OCI-M2 (cell line): ENCODE measurements around the gene GLIS2.

Source experiments
- DNase-seq: peaks from one replicate; lab custom pipeline; 2025; ENCODE audit not compliant: unreplicated experiment; lab: John Stamatoyannopoulos, UW

GLIS2 gene

DNA sequence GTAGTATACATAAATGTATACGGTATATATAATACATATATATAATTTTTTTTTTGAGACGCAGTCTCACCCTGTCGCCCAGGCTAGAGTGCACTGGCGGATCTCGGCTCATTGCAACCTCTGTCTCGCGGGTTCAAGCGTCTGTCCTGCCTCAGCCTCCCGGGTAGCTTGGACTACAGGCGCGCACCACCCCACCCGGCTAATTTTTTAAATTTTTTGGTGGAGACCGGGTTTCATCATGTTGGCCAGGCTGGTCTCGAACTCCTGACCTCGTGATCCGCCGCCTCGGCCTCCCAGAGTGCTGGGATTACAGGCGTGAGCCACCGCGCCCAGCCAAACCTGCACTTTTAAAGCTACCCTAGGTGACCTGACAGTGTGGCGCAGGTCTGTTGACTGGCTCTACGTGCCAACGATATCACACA is 34.5 kb downstream of the GLIS2 start:
- DNase-seq, result no peak

DNA sequence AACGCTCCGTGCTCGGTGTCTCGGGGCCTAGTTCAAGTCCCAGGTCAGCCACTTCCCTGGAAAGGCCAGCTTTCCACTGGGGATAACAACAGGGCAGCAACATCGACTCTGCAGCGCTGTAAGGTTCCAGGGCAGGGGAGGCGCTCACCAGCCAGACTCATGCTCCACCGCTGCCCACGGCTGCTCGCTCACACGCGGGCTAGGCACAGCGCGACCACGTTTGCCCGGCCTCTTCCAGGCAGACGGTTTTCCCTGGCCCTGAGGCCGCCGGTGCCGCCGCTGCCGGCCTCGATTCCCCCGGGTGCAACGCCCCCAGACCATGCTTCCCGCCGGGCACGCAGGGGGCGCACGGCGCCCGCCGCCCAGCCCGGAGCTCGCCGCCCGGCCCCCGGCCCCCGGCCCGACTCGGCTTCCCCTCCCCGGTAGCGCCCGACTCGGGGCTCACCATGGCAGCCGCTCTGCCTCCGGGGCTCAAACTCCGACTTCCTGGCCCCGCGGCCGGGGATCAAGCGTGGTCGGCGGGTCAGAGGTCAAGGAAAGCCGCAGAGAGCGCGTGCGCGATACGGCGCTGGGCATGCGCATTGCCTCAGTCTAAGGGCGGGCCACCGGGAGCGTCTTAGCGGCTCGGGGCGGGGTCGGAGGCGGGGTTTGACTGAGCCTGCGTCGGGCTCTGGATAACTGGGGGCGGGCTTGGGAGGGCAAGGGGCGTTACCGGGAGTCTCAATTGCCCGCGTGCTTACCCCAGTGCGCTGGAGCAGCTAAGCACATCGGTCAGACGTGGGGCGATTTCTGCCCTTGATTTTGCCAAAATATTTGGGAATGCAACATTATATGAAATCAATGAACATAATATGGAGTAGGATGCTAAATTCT is 35.2 kb downstream of the GLIS2 start, which contains the start of gene PAM16:
Gene PAM16 (minus strand): TSS at position 535 of the 873 bp plus-strand sequence. CDS start 87 bp downstream, at position 448.
- peak; percentile 45 for DNase-seq

DNA sequence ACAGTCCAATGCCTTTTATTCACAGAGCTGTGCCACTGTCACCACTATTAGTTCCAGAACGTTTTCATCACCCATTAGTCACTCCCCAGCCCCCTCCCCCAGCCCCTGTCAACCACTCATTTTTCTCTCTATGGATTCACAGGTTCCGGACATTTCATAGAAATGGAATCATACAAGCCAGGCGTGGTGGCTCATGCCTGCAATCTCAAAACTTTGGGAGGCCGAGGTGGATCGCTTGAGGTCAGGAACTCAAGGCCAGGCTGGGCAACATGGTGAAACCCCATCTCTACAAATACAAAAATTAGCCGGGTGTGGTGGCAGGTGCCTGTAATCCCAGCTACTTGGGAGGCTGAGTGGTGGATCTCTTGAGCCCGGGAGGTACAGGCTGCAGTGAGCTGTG is 36.0 kb downstream of the GLIS2 start:
- DNase-seq, result no peak

DNA sequence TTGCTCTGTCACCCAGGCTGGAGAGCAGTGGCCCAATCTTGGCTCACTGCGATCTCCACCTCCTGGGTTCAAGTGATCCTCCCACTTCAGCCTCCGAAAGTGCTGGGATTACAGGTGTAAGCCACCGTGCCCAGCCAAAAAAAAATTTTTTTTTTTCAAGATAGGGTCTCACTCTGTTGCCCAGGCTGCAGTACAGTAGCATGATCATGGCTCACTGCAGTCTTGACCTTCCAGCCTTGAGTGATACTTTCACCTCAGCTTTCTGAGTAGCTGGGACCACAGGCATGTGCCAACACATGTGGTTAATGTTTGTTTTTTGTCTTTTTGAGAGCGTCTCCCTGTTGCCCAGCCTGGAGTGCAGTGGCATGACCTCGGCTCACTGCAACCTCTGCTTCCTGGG is 37.0 kb downstream of the GLIS2 start:
- DNase-seq, result no peak

DNA sequence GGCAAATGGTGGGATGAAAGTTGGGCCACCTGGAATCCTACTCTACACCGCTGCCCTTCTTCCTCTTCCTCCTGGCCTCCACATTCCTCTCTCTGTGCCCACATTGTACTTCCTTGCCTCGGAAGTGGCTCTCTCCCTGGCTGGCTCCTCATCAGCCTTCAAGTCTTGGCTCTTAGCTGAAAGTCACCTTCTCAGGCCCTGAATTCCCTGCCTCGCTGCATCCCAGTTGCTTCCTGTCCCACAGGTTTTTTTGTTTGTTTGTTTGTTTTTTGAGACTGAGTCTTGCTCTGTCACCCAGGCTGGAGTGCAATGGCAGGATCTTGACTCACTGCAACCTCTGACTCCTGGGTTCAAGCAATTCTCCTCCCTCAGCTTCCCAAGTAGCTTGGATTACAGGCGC is 37.8 kb downstream of the GLIS2 start:
- DNase-seq, result no peak

DNA sequence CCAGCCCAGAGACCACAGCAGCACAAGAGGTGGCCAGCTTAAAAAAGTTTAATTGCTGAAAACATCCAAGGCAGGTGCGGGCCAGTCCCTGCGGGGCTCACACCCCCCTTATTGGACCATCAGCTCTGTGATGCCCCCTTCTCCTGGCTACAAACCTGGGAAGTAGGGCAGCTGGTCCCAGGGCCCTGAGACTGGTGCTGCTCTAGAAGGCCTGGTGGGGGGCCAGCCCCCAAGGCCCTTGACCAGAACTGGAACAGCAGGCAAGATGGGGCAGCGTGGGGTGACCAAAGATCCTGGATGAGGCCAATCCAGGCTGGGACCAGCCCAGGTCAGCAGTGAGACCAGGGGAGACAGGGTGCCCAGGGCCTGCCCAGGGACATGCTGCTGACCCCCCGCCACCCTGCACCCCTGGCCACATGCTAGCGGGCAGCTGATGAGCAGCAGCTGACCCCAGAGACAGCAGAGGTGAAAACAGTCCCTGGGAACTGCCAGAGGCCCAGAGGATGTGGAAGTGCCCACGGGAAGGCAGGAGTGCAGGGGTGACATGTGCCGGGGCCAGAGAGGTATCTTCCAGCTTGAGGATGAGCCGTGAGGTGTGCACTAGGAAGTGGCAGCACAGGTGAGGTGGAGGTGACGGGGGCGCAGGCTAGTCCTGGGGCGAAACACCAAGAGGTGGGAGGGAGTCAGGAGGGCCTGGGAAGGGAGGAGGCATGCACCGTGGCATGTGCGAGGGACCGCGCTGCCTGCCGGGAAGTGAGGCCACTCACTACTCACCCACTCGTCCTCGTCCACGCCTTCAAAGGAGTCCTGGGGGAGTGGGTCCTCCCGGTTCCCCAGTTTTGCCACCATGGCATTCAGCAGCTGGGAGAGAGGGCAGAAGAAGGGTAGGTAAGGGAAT is 38.9 kb downstream of the GLIS2 start:
- no peak for DNase-seq

DNA sequence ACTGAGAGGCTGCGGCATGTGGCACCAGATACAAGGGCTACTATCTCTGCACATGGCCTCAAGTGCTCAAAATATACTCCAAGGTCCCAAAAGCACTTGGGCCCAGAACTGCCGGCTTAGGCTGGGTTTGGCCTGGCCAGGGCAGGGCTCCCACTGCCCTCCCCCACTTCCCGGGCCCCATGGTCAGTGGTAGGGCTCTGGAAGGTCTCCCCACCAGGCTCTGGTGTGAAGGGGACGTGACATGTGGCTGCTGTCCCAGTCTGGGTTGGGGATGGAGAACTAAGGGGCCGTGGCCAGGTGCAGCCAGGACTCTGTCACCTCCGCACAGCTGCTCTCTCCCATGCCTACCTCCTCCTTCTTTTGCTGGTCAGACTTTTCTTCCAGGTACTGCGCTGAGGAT is 41.0 kb downstream of the GLIS2 start:
- DNase-seq, result no peak

DNA sequence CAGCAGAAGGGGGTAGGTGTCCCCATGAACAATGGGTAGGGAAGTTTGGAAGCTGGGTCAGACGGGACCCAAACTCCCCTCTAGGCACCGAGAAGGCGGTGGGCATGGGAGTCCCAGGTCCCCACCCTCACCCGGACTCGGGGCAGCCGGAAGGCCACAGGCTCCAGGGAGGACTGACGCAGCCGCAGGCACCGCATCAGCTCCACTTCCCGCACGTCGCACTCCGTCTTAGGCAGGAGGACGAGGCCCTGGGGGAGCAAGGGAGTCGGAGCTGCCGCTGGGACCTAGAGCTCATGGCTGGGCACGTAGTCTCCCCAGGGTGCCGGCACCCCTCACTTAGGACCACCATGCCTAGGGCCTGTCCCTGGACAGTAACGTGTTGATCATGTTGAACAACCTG is 42.4 kb downstream of the GLIS2 start:
- DNase-seq, result no peak

DNA sequence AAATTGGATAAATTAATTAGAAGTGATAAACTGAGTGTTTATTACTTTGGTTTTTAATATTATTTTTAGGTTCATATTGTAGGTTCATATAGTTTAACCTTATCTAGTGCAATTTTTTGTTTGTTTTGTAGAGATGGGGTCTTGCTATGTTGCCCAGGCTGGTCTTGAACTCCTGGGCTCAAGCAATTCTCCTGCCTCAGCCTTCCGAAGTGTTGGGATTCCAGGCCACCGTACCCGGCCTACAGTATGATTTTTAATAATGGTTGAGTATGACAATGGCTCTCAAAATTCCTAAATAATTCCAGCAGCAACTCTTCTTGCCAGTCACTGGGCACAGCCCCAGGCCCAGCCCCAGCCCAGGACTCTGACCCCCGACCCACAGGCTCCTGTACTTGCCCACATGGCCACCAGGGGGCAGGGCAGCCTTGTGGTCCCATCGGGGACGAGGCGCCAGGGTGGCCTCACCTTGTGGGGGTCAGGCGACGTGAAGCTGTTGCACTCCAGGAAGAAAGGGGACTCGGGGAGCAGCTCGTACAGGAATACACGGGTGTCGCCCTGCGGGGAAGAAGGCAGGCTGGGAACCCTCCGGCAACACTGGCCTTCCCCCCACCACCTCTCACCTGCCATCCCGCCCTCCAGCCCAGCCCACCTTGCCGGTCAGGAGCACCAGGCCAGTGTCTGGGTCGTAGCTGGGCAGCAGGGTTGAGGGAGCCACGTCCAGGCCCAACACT is 43.1 kb downstream of the GLIS2 start:
- DNase-seq, result no peak

DNA sequence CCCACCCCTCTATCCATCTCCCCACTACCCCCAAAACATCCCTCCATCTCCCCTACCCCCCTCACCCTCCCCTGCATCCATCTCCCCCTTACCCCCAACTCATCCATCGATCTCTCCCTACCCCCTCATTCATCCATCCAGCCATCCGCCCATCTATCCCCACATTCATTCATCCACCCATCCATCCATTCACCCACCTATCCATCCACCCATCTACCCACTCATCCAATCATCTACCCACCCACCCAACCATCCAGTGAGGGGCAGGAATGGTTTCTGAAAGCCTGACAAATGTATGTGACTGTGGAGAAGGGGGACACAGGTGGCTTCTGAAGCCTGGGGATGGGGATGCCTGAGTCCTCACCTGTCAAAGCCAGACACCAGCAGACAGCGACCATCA is 44.0 kb downstream of the GLIS2 start:
- no peak for DNase-seq

DNA sequence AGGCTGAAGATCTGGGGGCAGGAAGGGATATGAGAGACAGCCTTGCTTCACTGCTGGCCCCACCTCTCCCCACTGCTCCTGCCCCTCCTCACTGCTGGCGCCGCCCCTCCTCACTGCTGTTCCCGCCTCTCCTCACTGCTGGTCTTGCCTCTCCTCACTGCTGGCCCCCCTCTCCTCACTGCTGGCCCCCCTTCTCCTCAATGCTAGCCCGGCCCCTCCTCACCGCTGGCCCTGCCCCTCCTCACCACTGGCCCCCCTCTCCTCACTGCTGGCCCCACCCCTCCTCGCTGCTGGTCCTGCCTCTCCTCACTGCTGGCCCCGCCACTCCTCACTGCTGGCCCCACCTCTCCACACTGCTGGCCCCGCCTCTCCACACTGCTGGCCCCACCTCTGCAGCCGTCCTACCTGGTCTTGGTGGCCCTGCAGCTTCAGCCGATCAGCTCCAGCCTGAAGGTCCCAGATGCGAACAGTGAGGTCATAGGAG is 44.7 kb downstream of the GLIS2 start:
- DNase-seq, result no peak

DNA sequence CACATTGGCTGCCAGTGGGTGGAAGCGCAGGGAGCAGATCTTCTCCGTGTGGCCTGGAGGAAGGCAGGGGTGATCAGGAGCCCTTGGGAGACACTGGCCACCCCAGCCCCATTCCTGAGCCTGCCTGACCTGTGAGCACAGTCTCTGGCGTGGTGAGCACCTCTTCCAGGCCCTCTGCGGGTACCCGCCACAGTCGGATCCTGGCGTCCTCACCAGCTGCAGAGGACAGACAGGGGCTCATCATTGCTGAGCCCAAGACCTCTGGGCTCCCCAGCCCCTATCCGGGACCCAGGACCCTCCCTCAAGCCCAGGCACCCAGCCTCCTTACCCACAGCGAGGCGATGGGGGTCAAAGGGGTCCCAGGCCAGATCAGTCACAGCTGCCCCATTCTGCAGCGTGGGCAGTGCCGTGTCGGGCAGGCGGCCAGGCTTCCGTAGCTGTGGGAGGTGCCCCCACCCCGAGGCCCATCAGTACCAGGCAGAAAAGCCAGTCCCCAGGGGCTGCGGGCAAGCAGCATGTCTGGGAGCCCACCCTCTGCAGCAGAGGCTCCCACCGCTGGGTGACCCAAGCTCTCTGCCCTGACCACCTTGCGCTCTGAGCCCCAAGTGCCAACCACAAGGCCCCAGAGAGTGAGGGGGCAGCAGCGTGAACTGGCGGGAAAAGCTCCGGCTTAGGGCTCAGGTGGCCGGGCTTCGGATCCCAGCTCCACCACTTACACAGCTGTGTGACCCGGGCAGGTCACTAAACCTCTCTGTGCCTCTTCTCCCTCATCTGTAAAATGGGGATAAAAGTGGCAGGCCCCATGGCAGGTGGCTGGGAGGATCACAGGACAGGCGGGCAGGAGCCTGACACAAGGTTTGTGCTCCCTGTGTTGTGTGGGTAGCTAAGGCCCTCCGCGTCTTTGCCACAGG is 45.4 kb downstream of the GLIS2 start:
- DNase-seq, result no peak

DNA sequence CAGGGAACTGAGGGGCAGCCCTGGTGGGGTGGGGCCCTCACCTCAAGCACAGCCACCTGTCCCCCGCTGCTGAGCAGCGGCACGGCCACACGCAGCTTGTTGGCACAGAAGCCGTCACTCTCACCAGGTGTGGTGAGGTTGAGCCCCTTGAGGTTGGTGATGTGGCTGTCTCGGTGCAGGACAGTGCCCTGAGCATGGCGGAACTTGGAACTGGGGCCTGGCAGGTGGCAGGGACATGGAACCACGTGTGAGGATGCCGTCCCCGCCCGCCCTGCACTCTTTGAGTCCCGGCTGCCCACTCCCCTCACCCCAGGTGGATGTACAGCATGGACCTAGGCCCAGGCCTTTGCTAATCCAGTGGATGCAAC is 46.1 kb downstream of the GLIS2 start:
- no peak for DNase-seq

DNA sequence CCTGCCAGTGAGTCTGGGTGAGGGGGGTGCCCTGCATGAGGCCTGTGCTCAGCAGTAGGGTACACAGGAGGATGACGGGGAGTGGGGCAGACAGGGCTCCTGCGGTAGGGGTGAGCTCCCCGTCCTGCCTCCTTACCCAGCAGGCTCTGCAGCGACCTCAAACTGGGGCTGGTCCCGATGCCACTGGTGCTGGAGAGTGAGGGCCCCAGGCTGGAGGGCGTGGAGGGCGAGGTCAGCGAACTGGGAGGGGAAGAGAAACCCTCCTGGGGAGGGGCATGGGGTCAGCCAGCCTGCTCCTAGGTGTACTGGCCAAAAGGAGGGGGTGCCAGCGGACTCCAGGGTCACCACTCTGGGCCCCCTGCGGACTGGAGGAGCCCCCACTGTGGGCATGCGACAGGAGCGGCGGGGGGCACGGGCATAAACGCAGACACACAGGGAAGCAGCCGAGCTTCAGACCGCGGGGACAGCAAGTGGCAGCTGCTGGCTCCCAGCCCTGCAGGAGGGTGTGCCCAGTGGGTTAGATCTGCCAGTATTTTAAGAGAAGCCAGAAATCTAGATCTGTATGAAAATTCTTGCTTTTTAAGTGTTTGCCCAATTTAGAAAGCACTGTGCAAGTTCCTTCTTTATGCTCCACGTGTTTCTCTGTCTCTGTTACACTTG is 46.7 kb downstream of the GLIS2 start:
- DNase-seq, result no peak

DNA sequence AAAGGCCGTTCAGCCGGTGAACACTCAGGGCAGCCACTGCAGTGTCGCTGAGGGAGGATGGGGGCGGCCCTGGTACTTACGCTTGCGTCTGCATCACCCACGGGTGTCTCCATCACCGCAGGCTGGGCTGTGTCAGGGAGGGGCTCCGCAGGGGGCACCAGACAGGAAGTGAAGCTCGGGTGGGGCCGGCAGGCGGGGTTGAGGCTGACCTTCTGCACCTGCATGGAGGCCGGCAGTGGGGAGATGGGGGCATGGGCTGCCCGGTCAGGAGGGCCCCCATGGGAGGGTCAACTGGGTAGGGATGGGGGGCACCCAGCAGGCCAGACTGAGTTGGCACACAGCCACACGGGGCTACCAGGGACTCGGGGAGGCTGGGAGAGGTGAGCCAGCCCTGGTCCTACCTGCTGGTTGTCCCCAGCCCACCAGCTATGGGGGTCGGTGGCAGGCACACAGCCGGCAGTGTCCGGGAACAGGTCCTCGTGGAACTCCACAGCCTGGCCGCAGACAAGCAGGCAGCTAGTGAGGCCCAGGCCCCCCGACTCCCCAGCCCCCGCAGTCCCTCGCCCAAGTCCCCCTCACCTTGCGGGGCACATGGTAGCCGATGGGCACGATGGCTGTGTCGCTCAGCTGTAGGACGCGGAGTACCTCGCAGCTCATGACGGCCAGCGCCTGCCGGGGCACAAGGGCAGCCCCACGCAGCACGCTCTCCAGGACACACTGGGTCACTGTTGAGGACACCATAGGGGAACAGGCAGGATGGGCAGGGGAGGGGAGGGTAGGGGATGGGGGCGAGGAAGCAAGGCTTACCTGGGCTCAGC is 48.5 kb downstream of the GLIS2 start:
- no peak for DNase-seq

DNA sequence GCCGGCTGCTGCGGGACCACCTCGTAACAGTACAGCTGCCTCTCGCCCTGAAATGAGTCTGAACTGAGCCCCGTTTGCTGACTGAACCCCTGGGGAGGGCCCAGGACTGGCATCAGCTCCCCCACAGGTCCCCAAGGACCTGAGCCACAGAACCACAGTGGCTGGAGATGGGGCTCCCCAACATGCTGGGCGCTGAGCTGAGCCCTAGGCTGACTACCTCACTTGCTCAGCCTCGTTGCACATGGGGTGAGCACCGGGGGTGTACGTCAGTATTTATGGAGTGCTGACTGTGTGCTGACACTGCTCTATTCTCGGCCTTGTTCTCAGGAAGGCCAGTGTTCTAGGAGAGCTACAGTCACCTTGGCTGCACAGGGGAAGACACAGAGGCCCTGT is 49.1 kb downstream of the GLIS2 start:
- no peak for DNase-seq

DNA sequence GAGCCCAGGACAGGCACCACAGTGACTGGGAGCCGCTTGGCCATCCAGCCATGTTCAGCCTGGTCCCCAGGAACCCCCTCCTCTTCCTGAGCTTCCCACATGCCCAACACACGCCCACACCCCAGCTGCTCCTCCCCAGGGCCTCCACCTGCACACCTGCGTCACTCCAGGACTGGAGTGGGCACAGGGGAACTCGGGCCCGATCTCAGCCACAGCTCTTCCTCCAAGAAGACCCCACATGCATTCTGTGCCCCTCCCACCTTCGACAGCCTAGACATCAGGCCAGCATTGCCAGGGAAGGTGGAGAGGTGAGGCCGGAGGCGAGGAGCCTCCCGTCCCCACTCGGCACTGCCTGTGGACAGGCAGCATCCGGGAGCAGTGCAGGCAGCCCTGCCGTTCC is 49.7 kb downstream of the GLIS2 start:
- DNase-seq, result no peak

DNA sequence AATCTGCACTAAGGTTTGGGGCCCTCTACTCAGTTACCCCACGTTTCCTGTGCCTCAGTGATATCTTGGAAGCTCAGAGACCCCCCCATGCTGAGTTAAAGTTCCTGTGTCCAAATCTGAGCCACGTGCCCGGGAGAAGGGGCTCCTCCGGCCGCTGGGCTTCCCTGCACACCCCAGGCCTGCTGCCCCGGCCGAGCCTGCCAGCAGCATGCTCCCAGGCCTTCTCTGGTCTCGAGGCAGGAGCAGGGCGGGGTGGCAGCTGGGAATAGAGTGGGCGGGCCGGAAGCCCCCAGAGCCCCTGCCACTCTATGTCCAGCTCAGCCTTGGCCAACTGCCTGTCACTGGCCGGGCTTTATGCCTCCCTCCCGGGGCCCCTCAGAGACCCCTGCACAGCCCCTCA is 50.1 kb downstream of the GLIS2 start:
- DNase-seq, result no peak

DNA sequence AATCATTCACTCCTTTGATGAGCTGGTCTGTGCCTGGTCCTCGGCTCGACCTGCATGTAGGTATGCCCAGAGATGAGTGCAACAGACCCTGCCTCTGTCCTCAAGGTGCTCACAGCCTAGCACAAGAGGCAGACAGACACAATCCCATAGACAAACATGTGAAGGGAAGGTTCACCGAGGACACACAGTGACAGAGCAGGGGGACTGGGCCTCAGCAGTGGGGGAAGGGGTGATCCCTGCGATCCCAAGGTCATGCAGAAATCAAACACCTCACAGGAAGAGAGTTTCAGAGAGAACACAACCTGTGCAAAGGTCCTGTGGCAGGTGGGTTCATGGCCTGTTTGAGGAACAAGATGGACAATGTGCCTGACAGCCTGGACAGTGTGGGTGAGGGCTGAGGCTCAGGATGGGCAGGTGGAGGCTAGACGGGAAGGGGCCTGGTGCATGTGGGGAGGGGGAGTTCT is 51.6 kb downstream of the GLIS2 start:
- no peak for DNase-seq
